ENCODE results near the gene P2RX6. TPM values are rescaled to one million over a fixed set of nuclear protein-coding genes. Genes with fewer than 3 reads are reported as not detected.
A peak's percentile ranks its signal among the peaks of the same experiment; 100 is the strongest.
"Not testable (repeated sequence)": the region's sequence is repeated elsewhere in the genome, so short reads cannot be mapped to it uniquely, and the experiment has no call there.

Gene P2RX6
- total and polyA plus RNA-seq, 9 of the 15 experiments (the other 6 are each of a cell fraction or from before 2014, with no cell fraction given), result 0.01 to 3.9 (median 1.5) TPM; not detected in 1

DNA sequence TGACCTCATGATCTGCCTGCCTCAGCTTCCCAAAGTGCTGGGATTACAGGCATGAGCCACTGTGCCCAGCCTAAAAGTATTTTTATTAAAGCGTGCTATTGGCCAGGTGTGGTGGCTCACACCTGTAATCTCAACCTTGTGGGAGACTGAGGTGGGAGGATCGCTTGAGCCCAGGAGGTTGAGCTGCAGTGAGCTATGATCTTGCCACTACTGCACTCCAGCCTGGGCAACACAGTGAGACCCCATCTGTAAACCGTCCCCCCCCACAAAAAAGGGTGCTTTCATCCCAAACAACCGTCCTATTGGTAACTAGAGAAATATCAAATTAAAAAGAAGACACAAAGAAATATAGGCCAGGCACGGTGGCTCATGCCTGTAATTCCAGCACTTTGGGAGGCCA, 24.2 kb downstream of the P2RX6 start:
- POLR2A ChIA-PET, result interaction anchor here (0.7 to 12.9 kb wide), 9 partner anchors 8 to 245 kb away, joined by 3 to 120 read pairs (median 12); partner anchors contain the start of genes LRRC74B, SLC7A4 and THAP7
- H3K9ac ChIP-seq (ENCODE audit: insufficient read depth in 1 of 2, low read depth in 2 of 2, low read length in 2 of 2); H3K79me2 ChIP-seq (ENCODE audit: control insufficient read depth, insufficient read depth, low read length); in situ Hi-C loops (cut with MboI); H3K36me3 ChIP-seq (ENCODE audit: control insufficient read depth, insufficient read depth, low read length); DNase-seq (ENCODE audit: extremely low read depth in 1 of 4, low spot score in 3 of 4); H3K27ac ChIP-seq (ENCODE audit: extremely low read depth, low read depth, low read length); H3K4me2 ChIP-seq (ENCODE audit: insufficient read depth, low read length); FAIRE-seq; CTCF ChIA-PET (ENCODE audit: low intra/inter-chr PET ratio); H2AFZ ChIP-seq (ENCODE audit: low read depth, low read length); H3K9me1 ChIP-seq (ENCODE audit: control insufficient read depth, insufficient read depth, low read length); H4K20me1 ChIP-seq (replicated peaks; ENCODE audit: control insufficient read depth, insufficient read depth, low read length); BruUV-seq (replicated peaks); intact Hi-C loops (cut with micrococcal nuclease); H3K4me3 ChIP-seq; ATAC-seq; H3K9me3 ChIP-seq (replicated peaks; ENCODE audit: control insufficient read depth, insufficient read depth, low read depth, low read length); TF ChIP-seq CEBPG (tag; conservative IDR thresholded peaks at IDR 0.05 in 1 of 2, IDR thresholded peaks at IDR 0.05 in 1 of 2); JUN (IDR thresholded peaks at IDR 0.05; ENCODE audit: borderline replicate concordance, low read depth, low read length): not testable (repeated sequence)
- Histone ChIP-seq H3K4me1 (replicated peaks in 1 of 2; ENCODE audit: control insufficient read depth in 2 of 2, insufficient read depth in 2 of 2, low read length in 2 of 2) (peaks cover 26 to 31% of the 10 kb centered on the region in 2 experiments), H3K27me3 (ENCODE audit: control insufficient read depth in 2 of 2, insufficient read depth in 2 of 2, low read length in 2 of 2) (peaks cover 3 to 14% of the 10 kb centered on the region in 2 experiments; a peak in 2 of 5 replicates)
- TF ChIP-seq, protein P1, sequence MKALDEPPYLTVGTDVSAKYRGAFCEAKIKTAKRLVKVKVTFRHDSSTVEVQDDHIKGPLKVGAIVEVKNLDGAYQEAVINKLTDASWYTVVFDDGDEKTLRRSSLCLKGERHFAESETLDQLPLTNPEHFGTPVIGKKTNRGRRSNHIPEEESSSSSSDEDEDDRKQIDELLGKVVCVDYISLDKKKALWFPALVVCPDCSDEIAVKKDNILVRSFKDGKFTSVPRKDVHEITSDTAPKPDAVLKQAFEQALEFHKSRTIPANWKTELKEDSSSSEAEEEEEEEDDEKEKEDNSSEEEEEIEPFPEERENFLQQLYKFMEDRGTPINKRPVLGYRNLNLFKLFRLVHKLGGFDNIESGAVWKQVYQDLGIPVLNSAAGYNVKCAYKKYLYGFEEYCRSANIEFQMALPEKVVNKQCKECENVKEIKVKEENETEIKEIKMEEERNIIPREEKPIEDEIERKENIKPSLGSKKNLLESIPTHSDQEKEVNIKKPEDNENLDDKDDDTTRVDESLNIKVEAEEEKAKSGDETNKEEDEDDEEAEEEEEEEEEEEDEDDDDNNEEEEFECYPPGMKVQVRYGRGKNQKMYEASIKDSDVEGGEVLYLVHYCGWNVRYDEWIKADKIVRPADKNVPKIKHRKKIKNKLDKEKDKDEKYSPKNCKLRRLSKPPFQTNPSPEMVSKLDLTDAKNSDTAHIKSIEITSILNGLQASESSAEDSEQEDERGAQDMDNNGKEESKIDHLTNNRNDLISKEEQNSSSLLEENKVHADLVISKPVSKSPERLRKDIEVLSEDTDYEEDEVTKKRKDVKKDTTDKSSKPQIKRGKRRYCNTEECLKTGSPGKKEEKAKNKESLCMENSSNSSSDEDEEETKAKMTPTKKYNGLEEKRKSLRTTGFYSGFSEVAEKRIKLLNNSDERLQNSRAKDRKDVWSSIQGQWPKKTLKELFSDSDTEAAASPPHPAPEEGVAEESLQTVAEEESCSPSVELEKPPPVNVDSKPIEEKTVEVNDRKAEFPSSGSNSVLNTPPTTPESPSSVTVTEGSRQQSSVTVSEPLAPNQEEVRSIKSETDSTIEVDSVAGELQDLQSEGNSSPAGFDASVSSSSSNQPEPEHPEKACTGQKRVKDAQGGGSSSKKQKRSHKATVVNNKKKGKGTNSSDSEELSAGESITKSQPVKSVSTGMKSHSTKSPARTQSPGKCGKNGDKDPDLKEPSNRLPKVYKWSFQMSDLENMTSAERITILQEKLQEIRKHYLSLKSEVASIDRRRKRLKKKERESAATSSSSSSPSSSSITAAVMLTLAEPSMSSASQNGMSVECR (CRISPR knock-in tag; IDR thresholded peaks at IDR 0.05), result peak; percentile 64; the same call in 1 of the 2 replicates
- TF ChIP-seq, protein P2, sequence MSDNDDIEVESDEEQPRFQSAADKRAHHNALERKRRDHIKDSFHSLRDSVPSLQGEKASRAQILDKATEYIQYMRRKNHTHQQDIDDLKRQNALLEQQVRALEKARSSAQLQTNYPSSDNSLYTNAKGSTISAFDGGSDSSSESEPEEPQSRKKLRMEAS (CRISPR knock-in tag; IDR thresholded peaks at IDR 0.05), result peak; percentile 55
- TF ChIP-seq, protein P3, sequence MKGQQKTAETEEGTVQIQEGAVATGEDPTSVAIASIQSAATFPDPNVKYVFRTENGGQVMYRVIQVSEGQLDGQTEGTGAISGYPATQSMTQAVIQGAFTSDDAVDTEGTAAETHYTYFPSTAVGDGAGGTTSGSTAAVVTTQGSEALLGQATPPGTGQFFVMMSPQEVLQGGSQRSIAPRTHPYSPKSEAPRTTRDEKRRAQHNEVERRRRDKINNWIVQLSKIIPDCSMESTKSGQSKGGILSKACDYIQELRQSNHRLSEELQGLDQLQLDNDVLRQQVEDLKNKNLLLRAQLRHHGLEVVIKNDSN (CRISPR knock-in tag; IDR thresholded peaks at IDR 0.05), result peak; percentile 47; the same call in 1 of the 2 replicates
- peak; percentile 75; the same call in 1 of the 2 replicates for TF ChIP-seq FOXP1 (CRISPR knock-in tag; IDR thresholded peaks at IDR 0.05)
- TF ChIP-seq, protein P4, sequence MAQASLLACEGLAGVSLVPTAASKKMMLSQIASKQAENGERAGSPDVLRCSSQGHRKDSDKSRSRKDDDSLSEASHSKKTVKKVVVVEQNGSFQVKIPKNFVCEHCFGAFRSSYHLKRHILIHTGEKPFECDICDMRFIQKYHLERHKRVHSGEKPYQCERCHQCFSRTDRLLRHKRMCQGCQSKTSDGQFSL (CRISPR knock-in tag; IDR thresholded peaks at IDR 0.05), result peak; percentile 61; the same call in 1 of the 2 replicates
- TF ChIP-seq, protein P4 (tag; IDR thresholded peaks at IDR 0.05), result not testable (repeated sequence)
- TF ChIP-seq RBM25 (IDR thresholded peaks at IDR 0.05; ENCODE audit: low read depth, low read length, severe bottlenecking), result peak; percentile 10
- peak; percentile 21; the same call in 1 of the 2 replicates for TF ChIP-seq CEBPG (CRISPR knock-in tag; IDR thresholded peaks at IDR 0.05)
- 0 out of 2 replicates have a peak, but pooled peaks have one; percentile 30 for TF ChIP-seq JUN (CRISPR knock-in tag; IDR thresholded peaks at IDR 0.05; ENCODE audit: borderline replicate concordance)
- TF ChIP-seq ZNF121 (CRISPR knock-in tag; conservative IDR thresholded peaks at IDR 0.05), result peak; percentile 98
- WGBS (ENCODE audit: insufficient coverage, low coverage, missing lambda C conversion rate), result 59% methylated on average over 5 of the region's 5 CpGs

All from K562 (cell line).